Measurements from ENCODE around the gene STK32B. TPM values are rescaled to one million over a fixed set of nuclear protein-coding genes. Genes with fewer than 3 reads are reported as not detected.

Gene STK32B
- total and polyA plus RNA-seq, 9 of the 15 experiments (the other 6 are each of a cell fraction or from before 2014, with no cell fraction given): 0.03 to 0.20 (median 0.07) TPM; not detected in 2

DNA sequence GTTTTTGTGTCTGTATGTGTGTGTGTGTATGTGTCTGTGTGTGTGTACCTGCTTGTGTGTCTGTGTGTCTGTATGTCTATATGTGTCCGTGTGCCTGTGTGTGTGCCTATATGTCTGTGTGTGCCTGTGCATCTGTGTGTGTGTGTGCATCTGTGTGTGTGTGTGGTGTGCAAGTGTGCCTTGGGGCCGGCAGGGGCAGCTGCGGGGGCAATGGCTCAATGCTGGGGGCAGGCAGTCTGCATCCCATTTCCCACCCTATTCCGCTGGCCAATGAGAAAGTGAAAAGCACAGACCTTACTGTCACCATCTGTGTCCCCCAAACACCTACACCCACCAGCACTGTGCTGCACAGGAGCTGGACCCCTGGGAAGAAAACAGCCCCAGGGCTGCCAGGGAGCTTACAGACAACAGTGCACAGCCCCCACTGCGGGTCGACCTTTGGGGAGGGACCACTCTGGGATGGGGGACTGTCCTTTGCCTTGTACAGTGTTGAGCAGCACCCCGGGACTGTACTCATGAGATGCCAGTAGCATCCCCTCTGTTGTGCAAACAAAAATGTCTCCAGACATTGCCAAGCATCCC lies 411.1 kb downstream of the STK32B start (continued):
- TF ChIP-seq, protein P1, sequence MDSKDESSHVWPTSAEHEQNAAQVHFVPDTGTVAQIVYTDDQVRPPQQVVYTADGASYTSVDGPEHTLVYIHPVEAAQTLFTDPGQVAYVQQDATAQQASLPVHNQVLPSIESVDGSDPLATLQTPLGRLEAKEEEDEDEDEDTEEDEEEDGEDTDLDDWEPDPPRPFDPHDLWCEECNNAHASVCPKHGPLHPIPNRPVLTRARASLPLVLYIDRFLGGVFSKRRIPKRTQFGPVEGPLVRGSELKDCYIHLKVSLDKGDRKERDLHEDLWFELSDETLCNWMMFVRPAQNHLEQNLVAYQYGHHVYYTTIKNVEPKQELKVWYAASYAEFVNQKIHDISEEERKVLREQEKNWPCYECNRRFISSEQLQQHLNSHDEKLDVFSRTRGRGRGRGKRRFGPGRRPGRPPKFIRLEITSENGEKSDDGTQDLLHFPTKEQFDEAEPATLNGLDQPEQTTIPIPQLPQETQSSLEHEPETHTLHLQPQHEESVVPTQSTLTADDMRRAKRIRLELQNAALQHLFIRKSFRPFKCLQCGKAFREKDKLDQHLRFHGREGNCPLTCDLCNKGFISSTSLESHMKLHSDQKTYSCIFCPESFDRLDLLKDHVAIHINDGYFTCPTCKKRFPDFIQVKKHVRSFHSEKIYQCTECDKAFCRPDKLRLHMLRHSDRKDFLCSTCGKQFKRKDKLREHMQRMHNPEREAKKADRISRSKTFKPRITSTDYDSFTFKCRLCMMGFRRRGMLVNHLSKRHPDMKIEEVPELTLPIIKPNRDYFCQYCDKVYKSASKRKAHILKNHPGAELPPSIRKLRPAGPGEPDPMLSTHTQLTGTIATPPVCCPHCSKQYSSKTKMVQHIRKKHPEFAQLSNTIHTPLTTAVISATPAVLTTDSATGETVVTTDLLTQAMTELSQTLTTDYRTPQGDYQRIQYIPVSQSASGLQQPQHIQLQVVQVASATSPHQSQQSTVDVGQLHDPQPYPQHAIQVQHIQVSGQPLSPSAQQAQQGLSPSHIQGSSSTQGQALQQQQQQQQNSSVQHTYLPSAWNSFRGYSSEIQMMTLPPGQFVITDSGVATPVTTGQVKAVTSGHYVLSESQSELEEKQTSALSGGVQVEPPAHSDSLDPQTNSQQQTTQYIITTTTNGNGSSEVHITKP (IDR thresholded peaks at IDR 0.05; ENCODE audit: partially characterized antibody): no peak
- TF ChIP-seq KAT8 (IDR thresholded peaks at IDR 0.05; ENCODE audit: low read depth) (no peak), CBFA2T2 (conservative IDR thresholded peaks at IDR 0.05) (no peak)
- TF ChIP-seq, protein P2, sequence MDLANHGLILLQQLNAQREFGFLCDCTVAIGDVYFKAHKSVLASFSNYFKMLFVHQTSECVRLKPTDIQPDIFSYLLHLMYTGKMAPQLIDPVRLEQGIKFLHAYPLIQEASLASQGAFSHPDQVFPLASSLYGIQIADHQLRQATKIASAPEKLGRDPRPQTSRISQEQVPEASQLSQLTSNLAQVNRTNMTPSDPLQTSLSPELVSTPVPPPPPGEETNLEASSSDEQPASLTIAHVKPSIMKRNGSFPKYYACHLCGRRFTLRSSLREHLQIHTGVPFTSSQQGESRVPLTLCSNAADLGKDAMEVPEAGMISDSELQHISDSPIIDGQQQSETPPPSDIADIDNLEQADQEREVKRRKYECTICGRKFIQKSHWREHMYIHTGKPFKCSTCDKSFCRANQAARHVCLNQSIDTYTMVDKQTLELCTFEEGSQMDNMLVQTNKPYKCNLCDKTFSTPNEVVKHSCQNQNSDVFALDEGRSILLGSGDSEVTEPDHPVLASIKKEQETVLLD (IDR thresholded peaks at IDR 0.05): no peak
- TF ChIP-seq, protein P3, sequence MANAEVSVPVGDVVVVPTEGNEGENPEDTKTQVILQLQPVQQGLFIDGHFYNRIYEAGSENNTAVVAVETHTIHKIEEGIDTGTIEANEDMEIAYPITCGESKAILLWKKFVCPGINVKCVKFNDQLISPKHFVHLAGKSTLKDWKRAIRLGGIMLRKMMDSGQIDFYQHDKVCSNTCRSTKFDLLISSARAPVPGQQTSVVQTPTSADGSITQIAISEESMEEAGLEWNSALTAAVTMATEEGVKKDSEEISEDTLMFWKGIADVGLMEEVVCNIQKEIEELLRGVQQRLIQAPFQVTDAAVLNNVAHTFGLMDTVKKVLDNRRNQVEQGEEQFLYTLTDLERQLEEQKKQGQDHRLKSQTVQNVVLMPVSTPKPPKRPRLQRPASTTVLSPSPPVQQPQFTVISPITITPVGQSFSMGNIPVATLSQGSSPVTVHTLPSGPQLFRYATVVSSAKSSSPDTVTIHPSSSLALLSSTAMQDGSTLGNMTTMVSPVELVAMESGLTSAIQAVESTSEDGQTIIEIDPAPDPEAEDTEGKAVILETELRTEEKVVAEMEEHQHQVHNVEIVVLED (CRISPR knock-in tag; IDR thresholded peaks at IDR 0.05): no peak
- TF ChIP-seq, protein P4, sequence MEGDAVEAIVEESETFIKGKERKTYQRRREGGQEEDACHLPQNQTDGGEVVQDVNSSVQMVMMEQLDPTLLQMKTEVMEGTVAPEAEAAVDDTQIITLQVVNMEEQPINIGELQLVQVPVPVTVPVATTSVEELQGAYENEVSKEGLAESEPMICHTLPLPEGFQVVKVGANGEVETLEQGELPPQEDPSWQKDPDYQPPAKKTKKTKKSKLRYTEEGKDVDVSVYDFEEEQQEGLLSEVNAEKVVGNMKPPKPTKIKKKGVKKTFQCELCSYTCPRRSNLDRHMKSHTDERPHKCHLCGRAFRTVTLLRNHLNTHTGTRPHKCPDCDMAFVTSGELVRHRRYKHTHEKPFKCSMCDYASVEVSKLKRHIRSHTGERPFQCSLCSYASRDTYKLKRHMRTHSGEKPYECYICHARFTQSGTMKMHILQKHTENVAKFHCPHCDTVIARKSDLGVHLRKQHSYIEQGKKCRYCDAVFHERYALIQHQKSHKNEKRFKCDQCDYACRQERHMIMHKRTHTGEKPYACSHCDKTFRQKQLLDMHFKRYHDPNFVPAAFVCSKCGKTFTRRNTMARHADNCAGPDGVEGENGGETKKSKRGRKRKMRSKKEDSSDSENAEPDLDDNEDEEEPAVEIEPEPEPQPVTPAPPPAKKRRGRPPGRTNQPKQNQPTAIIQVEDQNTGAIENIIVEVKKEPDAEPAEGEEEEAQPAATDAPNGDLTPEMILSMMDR (IDR thresholded peaks at IDR 0.05 in 2 of 3, conservative IDR thresholded peaks at IDR 0.05 in 1 of 3; ENCODE audit: insufficient read depth in 2 of 3, low read depth in 1 of 3, low read length in 3 of 3): no peak
